Stimulated activated CD4-positive, alpha-beta T cell treated with anti-CD3 and anti-CD28 coated beads, Interleukin-1b, Interleukin-23, amount 100 ng/mL, for 4 hours (primary cell): ENCODE data around the gene DEPDC1B.
"Not testable (repeated sequence)": the region's sequence is repeated elsewhere in the genome, so short reads cannot be mapped to it uniquely, and the experiment has no call there.

ENCODE experiments used
- DNase-seq, 2 donors: peaks; one replicate each; pipeline ENCODE4 v3.0.0-alpha.2; 2020; ENCODE audit warnings: low read depth in 2 of 2

Gene DEPDC1B

GRCh38 chr5:60699609-60700415, at the start of gene DEPDC1B:
Gene DEPDC1B (minus strand): TSS chr5:60700166. CDS start chr5:60700093, 73 bp downstream.
- peak; percentile 73 to 81 for DNase-seq

GRCh38 chr5:60744682-60745081, 44.7 kb upstream of the DEPDC1B start:
- DNase-seq, result no peak

- no peak for DNase-seq
Observed at GRCh38 chr5:60743511-60744314, 43.7 kb upstream of the DEPDC1B start.

- DNase-seq, result no peak
Observed at GRCh38 chr5:60740322-60740721, 40.4 kb upstream of the DEPDC1B start.

- DNase-seq, result no peak
Observed at GRCh38 chr5:60738933-60739332, 39.0 kb upstream of the DEPDC1B start.

GRCh38 chr5:60738461-60738860, 38.5 kb upstream of the DEPDC1B start:
- DNase-seq, result no peak

- not testable (repeated sequence) for DNase-seq
Observed at GRCh38 chr5:60730858-60731257, 30.9 kb upstream of the DEPDC1B start.

- DNase-seq, result no peak
Observed at GRCh38 chr5:60727033-60727679, 27.2 kb upstream of the DEPDC1B start.

GRCh38 chr5:60724126-60724525, 24.2 kb upstream of the DEPDC1B start:
- DNase-seq, result no peak

GRCh38 chr5:60722416-60722815, 22.4 kb upstream of the DEPDC1B start:
- no peak for DNase-seq

- no peak for DNase-seq
Observed at GRCh38 chr5:60719329-60719728, 19.4 kb upstream of the DEPDC1B start.

GRCh38 chr5:60718166-60718892, 18.4 kb upstream of the DEPDC1B start:
- no peak for DNase-seq

- DNase-seq, result not testable (repeated sequence)
Observed at GRCh38 chr5:60715201-60715928, 15.4 kb upstream of the DEPDC1B start.

- no peak for DNase-seq
Observed at GRCh38 chr5:60712950-60713349, 13.0 kb upstream of the DEPDC1B start.

- DNase-seq, result not testable (repeated sequence)
Observed at GRCh38 chr5:60711892-60712291, 11.9 kb upstream of the DEPDC1B start.

GRCh38 chr5:60710362-60710761, 10.4 kb upstream of the DEPDC1B start:
- DNase-seq, result no peak

- no peak for DNase-seq
Observed at GRCh38 chr5:60705144-60705543, 5.2 kb upstream of the DEPDC1B start.

GRCh38 chr5:60703944-60704343, 4.0 kb upstream of the DEPDC1B start:
- DNase-seq, result no peak

- no peak for DNase-seq
Observed at GRCh38 chr5:60701321-60701968, 1.5 kb upstream of the DEPDC1B start.

- no peak for DNase-seq
Observed at GRCh38 chr5:60700416-60700757, 421 bp upstream of the DEPDC1B start.

- DNase-seq, result no peak
Observed at GRCh38 chr5:60699288-60699608, 718 bp downstream of the DEPDC1B start.
